Stimulated activated CD4-positive, alpha-beta T cell treated with anti-CD3 and anti-CD28 coated beads, Interleukin-15, amount 100 ng/mL, for 1 hour (primary cell): Measurements from ENCODE around the gene SPDYE4.
"Not testable (repeated sequence)": the region's sequence is repeated elsewhere in the genome, so short reads cannot be mapped to it uniquely, and the experiment has no call there.

Source experiments
- DNase-seq, 2 donors: peaks; one replicate each; pipeline ENCODE4 v3.0.0-alpha.2; 2020; ENCODE audit warnings: low read depth in 1 of 2, low spot score in 1 of 2

SPDYE4 gene

GRCh38 chr17:8758137-8758596 is at the start of gene SPDYE4:
Gene SPDYE4 (minus strand): TSS chr17:8758546. CDS start chr17:8758382, 164 bp downstream.
- DNase-seq = no peak

DNA sequence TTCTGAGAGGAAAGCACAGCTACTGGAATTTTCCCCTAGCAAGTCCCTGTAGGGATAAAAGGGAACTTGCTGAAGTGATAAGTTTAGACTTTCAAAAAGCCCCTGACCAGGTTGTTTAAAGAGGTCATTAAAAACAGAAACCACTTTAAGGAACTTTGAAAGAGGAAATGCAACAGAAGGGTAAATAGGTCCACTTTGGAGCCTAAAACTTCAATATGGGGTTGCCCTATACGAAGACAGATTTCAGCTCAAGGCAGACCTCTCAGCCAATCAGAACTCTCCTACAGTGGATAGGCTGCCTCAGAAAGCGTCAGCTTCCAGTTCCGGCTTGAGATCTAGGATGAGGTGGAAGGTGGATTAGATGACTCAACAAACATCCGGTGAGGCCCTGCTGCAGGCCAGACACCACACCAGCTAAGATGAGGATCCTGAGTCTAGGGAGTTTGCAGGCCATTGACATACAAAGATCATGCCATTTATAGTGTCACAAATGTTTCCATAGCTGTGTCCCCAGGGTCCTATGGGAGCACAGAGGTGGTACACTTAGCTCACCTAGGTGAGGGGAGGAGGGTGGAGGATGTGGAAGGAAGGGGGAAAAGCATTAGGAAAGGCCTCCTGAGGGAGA is 48.7 kb upstream of the SPDYE4 start:
- DNase-seq = no peak

- DNase-seq = no peak
These were observed 48.0 kb upstream of the SPDYE4 start for GRCh38 chr17:8806253-8806925.

DNA sequence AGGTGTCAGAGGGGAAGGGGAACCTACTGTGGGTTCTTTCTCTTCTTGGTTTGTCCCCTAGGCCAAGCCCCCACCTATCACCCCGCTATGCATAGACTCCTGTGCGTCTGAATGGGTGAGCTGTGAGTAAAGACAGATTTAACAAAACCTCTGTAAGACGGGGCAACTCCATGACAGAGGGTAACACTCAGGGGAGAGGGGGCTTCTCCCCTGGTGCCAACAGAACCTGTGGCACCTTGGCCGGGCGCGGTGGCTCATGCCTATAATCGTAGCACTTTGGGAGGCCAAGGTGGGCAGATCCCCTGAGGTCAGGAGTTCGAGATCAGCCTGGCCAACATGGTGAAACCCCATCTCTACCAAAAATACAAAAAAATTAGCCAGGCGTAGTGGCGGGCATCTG is 47.0 kb upstream of the SPDYE4 start:
- DNase-seq = not testable (repeated sequence)

GRCh38 chr17:8803531-8804420 is 45.4 kb upstream of the SPDYE4 start:
- no peak for DNase-seq

DNA sequence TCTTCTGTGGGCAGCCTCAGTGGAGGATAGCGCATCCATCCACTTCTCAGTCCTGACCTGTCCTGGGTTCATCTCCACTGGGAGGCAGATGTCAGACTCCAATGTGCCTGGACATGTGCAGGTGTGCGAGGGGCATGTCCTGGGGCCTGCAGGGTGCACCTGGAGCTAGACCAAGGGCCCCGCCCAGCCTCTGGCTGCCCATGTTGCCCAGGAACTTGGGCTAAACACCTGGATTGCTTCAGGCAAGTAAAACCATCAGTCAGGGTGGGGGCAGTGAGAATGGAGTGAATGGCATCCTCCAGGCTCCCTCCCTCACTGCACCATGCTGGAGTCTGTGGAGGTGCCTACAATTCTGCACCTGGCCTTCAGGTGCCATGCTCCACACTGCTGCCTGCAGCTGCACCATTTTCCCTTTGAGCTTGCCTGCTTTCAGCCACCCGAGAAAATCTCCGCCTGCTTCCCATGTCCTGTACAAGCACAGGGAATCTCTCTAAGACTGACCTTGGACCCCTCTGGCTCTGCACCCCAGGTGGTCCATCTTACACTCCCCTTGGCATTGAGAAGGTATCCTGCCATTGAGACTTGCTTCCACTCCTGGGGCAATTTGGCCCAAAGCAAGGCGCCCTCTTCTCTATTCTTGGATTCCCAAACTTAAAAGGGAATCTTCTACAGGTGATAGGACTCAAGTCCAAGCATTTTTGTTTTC is 42.9 kb upstream of the SPDYE4 start:
- no peak for DNase-seq

DNA sequence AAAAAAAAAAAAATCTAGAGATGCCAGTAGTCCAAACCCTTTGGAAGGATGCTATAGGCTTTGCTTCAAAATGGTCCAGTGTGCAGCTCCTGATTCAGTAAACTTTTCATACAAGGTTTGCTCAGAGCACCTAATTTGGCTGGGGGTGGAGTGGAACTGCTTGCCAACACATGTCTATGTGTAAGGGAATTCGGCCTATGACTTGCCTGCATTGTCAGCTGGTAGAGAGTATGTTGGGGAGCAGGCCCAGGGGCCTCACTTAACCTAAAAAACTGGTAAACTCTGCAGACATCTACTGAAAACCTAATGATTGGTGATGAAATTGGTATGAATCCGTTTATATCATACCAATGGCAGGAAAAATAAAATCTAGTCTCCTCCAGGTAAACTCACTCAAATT is 42.3 kb upstream of the SPDYE4 start:
- no peak for DNase-seq

- no peak for DNase-seq
These were observed 41.3 kb upstream of the SPDYE4 start for GRCh38 chr17:8799570-8800212.

GRCh38 chr17:8798846-8799569 is 40.7 kb upstream of the SPDYE4 start, which contains the start of gene MFSD6L:
Gene MFSD6L (minus strand): TSS chr17:8799365. CDS start chr17:8799120, 245 bp downstream.
- no peak for DNase-seq

- DNase-seq = no peak
These were observed 40.0 kb upstream of the SPDYE4 start for GRCh38 chr17:8798176-8798845.

DNA sequence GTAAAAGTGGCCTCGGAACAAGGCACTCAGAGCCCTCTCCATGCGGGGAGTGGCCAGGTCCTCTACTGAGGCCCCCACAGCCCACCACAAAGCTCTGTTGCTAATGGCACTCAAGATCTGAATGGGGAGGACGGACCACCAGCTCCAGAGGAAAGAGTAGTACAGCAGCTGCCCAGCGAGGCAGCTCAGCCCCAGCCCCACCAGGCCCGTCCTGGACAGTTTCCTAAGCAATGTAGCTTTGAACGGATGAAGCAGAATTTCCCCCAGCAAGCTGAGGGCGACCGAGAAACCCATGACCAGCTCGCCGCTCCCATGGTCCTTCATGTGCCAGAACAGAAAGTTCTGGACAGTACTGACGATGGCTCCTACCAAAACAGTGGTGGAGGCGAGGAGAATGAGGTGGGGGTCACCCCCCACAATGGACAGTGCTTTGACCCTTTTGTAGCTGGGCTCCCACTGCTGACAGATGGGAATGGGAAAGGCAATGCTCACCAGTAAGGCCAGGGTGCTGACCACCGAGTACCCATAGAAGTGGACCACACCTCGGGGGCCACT is 39.4 kb upstream of the SPDYE4 start:
- DNase-seq = no peak

- no peak for DNase-seq
These were observed 36.3 kb upstream of the SPDYE4 start for GRCh38 chr17:8794636-8795035.

DNA sequence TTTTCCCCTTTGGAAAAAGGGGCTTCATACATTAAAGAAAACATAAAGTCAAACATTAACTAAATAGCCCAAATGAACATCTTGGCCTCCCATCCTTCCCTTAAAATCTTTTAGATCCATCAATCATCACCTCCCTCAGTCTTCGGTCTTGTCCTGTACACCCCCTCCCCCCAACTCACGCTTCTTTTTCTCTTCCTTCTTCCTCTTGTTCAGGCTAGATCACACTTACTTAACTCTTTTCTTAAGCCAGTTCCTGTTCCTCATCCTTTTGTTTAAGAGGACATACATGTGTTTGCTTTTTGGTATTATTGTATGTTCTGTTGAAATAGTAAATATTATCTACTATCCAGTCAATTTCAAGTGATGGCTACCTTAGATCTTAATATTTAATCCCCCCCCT is 35.3 kb upstream of the SPDYE4 start:
- DNase-seq = no peak

DNA sequence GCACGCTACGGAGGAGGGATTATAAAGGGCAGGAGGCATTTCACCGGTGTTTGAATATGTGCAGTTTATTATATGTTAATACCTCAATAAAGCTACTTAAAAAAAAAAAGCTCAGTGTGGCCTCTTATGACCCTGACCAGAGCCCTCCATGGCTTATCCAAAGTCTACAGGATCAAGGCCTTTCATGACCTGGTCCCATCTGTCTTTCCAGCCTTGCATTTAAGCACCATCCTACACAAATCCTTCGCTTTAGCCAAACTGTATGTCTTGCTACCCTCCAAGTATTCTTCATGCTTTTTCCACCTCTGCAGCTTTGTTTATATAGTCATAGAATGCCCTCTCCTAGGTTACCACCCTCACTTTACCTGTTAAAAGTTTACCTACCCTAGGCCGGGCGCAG is 34.3 kb upstream of the SPDYE4 start:
- DNase-seq = no peak

GRCh38 chr17:8791910-8792270 is 33.5 kb upstream of the SPDYE4 start:
- no peak for DNase-seq

DNA sequence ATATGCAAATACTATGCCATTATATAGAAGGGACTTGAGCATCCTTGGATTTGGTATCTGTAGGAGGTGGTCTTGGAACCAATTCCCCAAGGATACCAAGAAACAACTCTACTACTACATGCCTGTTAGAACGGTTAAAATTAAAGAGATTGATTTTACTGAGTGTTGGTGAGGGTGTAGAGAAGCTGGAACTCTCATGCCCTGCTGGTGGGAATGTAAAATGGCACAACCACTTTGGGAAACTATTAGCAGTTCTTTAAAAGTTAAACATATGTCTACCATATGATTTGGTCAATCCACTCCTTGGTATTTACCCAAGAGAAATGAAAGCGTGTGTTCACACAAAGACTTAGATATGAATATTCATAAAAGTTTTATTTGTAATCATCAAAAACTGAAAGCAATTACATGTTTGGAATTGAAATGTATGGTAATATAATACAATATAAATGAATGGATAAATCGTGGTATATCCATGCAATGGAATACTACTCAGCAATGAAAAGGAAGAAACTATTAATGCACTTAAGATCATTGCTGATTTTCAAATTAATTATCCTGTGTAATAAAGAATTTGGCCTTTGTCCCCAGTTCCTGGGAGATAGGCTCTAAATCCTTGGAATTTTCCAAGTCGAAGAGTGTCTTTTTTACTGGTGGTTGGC is 33.0 kb upstream of the SPDYE4 start:
- DNase-seq = no peak

DNA sequence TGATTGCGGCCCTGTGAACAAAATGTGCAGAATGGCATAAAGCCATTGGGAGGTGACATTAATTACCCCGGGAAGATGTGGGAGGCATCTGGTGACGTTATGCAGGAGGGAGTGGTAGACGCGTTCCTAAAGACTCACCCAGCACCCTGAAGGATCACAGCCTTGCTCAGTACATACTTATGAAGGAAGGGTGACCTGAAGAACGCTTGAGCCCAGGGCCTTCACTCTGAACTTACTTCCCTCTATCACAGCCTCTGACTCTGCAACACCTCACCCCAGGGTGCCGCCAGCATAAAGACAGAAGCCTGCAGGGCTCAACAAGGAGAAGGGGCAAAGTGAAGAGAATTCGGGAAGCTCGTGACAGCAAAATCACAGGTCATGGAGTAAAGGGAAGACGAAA is 31.4 kb upstream of the SPDYE4 start:
- DNase-seq = no peak

DNA sequence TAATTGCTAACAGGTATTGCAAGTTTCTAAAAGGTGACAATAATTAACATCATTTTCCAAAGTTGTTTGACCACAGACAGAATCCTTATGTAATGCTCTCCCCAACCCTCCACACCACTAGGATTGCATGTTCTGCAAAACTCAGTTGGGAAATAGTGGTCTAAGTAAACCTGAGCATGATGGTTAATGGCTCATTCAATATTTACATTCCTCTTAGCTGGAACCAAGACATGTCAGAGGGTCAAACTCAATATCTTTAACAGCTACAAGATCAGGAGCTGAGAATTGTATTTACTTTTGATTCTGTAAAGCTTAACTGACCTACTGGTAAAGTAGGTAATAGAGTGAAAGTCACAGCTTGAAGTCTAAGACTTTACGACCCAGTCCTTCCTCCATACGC is 30.7 kb upstream of the SPDYE4 start:
- DNase-seq = no peak
